Muscle of arm (tissue), 12 donors: ENCODE results near the gene ERBB4. TPM values are rescaled to one million over a fixed set of nuclear protein-coding genes. Genes with fewer than 3 reads are reported as not detected.
A peak's percentile ranks its signal among the peaks of the same experiment; 100 is the strongest.

ENCODE experiments used
- DNase-seq: peaks from one replicate; pipeline ENCODE4 v3.0.0-alpha.2; 2013
- polyA plus RNA-seq, 12 donors: library from polyadenylated mRNA; unstranded; fragments of 120-200 nt; gene quantifications; one replicate each; pipeline ENCODE4 v1.2.1, GENCODE V29; 2013; ENCODE audit not compliant: insufficient read length in 12 of 12

Gene ERBB4
- polyA plus RNA-seq, 12 donors = 3.1 to 16.0 (median 10.8) TPM; not detected in 1

- DNase-seq = no peak
These were observed 708.9 kb downstream of the ERBB4 start for GRCh38 chr2:211829725-211830124.

- no peak for DNase-seq
These were observed 714.6 kb downstream of the ERBB4 start for GRCh38 chr2:211823886-211824479.

- DNase-seq = no peak
These were observed 715.8 kb downstream of the ERBB4 start for GRCh38 chr2:211822686-211823335.

GRCh38 chr2:211816754-211817153, 721.8 kb downstream of the ERBB4 start:
- DNase-seq = no peak

- DNase-seq = no peak
These were observed 726.0 kb downstream of the ERBB4 start for GRCh38 chr2:211812587-211812986.

- DNase-seq = no peak
These were observed 735.9 kb downstream of the ERBB4 start for GRCh38 chr2:211802666-211803065.

- no peak for DNase-seq
These were observed 738.6 kb downstream of the ERBB4 start for GRCh38 chr2:211800001-211800400.

- no peak for DNase-seq
These were observed 739.7 kb downstream of the ERBB4 start for GRCh38 chr2:211798868-211799267.

- DNase-seq = no peak
These were observed 744.9 kb downstream of the ERBB4 start for GRCh38 chr2:211793690-211794089.

- no peak for DNase-seq
These were observed 748.6 kb downstream of the ERBB4 start for GRCh38 chr2:211789982-211790381.

- DNase-seq = no peak
These were observed 771.9 kb downstream of the ERBB4 start for GRCh38 chr2:211766689-211767088.

GRCh38 chr2:211762479-211762878, 776.1 kb downstream of the ERBB4 start:
- DNase-seq = no peak

GRCh38 chr2:211760103-211760502, 778.5 kb downstream of the ERBB4 start:
- no peak for DNase-seq

- no peak for DNase-seq
These were observed 782.3 kb downstream of the ERBB4 start for GRCh38 chr2:211756266-211756665.

- DNase-seq = no peak
These were observed 783.4 kb downstream of the ERBB4 start for GRCh38 chr2:211755187-211755586.

GRCh38 chr2:211751848-211752247, 786.8 kb downstream of the ERBB4 start:
- peak; percentile 28 for DNase-seq

GRCh38 chr2:211748339-211748738, 790.3 kb downstream of the ERBB4 start:
- DNase-seq = no peak

GRCh38 chr2:211745295-211746097, 793.1 kb downstream of the ERBB4 start:
- DNase-seq = peak; percentile 50

GRCh38 chr2:211744379-211744778, 794.2 kb downstream of the ERBB4 start:
- no peak for DNase-seq

GRCh38 chr2:211741966-211742365, 796.6 kb downstream of the ERBB4 start:
- DNase-seq = no peak

- no peak for DNase-seq
These were observed 801.3 kb downstream of the ERBB4 start for GRCh38 chr2:211737282-211737681.

- no peak for DNase-seq
These were observed 808.4 kb downstream of the ERBB4 start for GRCh38 chr2:211730215-211730614.

- DNase-seq = no peak
These were observed 809.2 kb downstream of the ERBB4 start for GRCh38 chr2:211729433-211729832.
